Endothelial cell of umbilical vein (primary cell): ENCODE measurements around the gene SNCB.

ENCODE experiments used
- EZH2 ChIP-seq: IDR thresholded peaks from 2 replicates; pipeline ENCODE4 v1.6.1; 2012; ENCODE audit warnings: borderline replicate concordance, low read depth, mild to moderate bottlenecking, moderate library complexity, low read length, inconsistent platforms; ENCODE audit not compliant: severe bottlenecking
- JUN ChIP-seq: IDR thresholded peaks from 2 replicates; pipeline ENCODE4 v1.6.1; 2011; ENCODE audit warnings: borderline replicate concordance, low read depth; ENCODE audit not compliant: insufficient read length, insufficient read depth
- POLR2A ChIP-seq: IDR thresholded peaks from 2 replicates; pipeline ENCODE4 v1.6.1; 2012; ENCODE audit warnings: low read depth, mild to moderate bottlenecking, control low read depth, low read length
- POLR2AphosphoS5 ChIP-seq: IDR thresholded peaks from 2 replicates; pipeline ENCODE4 v1.6.1; 2012; ENCODE audit warnings: low read depth, mild to moderate bottlenecking, control low read depth, low read length, moderate library complexity; ENCODE audit not compliant: insufficient read depth

DNA sequence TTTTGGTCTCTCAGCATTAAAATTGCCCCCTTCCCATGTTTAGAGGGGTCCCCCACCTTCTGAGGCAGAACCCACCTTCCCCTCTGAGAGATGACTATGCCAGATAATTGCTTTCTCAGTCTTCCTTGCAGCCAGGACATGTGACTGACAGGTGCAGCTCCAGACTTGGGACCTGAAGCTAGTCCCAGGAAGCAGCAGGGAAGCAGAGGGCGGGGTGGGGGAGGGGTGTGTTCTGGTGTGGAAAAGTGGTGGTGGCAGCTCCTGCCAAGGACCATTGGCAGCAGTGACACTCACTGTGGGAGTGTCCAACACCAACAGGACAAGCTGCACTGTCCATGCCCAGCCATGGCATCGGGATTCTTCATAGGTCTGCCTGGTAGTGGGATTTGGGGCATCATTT is 2.4 kb upstream of the SNCB start:
- no peak for TF ChIP-seq POLR2AphosphoS5
- TF ChIP-seq POLR2A: no peak
- no peak for TF ChIP-seq JUN
- no peak for TF ChIP-seq EZH2
